ENCODE results near the gene C1QB.
A peak's percentile ranks its signal among the peaks of the same experiment; 100 is the strongest.

The C1QB gene

DNA sequence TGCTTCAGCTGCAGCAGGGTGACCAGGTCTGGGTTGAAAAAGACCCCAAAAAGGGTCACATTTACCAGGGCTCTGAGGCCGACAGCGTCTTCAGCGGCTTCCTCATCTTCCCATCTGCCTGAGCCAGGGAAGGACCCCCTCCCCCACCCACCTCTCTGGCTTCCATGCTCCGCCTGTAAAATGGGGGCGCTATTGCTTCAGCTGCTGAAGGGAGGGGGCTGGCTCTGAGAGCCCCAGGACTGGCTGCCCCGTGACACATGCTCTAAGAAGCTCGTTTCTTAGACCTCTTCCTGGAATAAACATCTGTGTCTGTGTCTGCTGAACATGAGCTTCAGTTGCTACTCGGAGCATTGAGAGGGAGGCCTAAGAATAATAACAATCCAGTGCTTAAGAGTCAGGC is 13.8 kb upstream of the C1QB start:
- H3K9me3 Mint-ChIP-seq: no peaks in the 10 kb centered on the region
- peaks cover 15 to 62% of the 10 kb centered on the region in 2 donors for H3K27me3 Mint-ChIP-seq
- H3K27ac Mint-ChIP-seq: no peak overlapping the region
- H3K4me1 Mint-ChIP-seq (ENCODE audit: low read depth in 2 of 2): no peaks in the 10 kb centered on the region
- ATAC-seq (replicated peaks) (no peak), DNase-seq (no peak)
- H3K36me3 Mint-ChIP-seq (ENCODE audit: insufficient read depth): no peaks in the 10 kb centered on the region
- H3K4me3 Mint-ChIP-seq: no peak overlapping the region

DNA sequence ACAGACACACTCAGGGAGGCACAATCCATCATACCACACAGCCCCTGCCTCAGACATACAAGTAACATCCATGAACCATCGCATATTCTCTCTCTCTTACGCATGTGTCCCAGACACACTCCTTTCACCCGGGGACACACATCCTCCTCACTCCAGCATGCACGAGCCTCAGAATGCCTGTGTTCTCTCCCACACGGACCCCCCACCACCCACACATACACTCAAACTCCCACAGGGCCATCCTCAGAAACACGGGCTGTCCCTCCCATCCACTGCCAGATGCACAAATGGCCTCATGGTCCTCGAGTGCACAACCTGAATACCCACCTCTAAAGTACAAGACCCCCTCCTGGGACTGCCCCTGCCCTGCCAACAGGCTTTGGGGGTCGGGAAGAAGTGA is 11.8 kb upstream of the C1QB start:
- H3K4me1 Mint-ChIP-seq (ENCODE audit: low read depth in 2 of 2): no peaks in the 10 kb centered on the region
- no peaks in the 10 kb centered on the region for H3K36me3 Mint-ChIP-seq (ENCODE audit: insufficient read depth)
- H3K4me3 Mint-ChIP-seq: no peak overlapping the region
- peaks cover 26 to 78% of the 10 kb centered on the region in 2 donors for H3K27me3 Mint-ChIP-seq
- no peak for DNase-seq
- no peak for ATAC-seq (replicated peaks)
- H3K27ac Mint-ChIP-seq: no peak overlapping the region
- H3K9me3 Mint-ChIP-seq: no peaks in the 10 kb centered on the region

DNA sequence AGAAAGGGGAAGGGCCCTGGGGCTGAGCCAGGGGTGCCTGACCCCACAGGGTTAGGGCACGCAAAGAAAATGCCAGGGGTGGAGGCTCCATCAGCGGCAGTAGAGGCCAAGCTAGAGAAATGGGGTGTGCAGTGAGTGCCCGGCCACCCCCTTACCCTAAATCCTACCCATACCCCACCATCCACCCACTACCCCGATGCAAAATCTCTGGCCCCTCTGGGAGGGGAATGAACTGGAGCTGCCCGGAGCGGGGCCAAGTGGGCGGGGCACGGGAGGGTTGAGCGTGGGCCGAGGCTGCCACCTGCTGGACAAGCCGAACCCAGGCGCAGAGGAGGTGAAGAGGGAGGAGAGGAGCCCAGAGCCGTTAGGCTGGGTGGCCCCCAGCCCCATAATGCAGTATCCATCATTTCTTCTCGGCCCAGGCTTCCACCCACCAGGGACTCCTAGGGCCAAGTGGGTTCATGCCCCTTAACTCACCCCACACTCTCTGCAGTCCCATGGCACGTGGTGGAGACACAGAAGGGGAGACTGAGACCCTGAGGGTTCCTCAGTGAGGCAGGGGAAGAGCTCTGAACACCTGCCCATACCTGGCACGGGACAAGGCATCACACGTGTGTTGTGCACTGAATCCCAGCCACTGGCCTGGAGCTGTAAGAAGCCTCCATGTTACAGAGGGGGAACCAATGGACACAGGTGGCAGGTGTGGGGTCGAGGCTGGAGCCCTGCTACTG is 11.0 kb upstream of the C1QB start:
- Mint-ChIP-seq H3K9me3 (no peaks in the 10 kb centered on the region), H3K4me1 (ENCODE audit: low read depth in 2 of 2) (no peaks in the 10 kb centered on the region), H3K27ac (no peak overlapping the region), H3K27me3 (peaks cover 24 to 71% of the 10 kb centered on the region in 2 donors), H3K36me3 (ENCODE audit: insufficient read depth) (no peaks in the 10 kb centered on the region), H3K4me3 (no peak overlapping the region)
- peak; percentile 77 for ATAC-seq (replicated peaks)
- DNase-seq: peak; percentile 49 to 61 (median 60)

- no peak for DNase-seq
- H3K27me3 Mint-ChIP-seq: peaks cover 20 to 76% of the 10 kb centered on the region in 2 donors
- no peak for ATAC-seq (replicated peaks)
- no peaks in the 10 kb centered on the region for H3K9me3 Mint-ChIP-seq
- H3K4me3 Mint-ChIP-seq: no peak within 1 kb of the TSS
- no peaks in the 10 kb centered on the region for H3K36me3 Mint-ChIP-seq (ENCODE audit: insufficient read depth)
- H3K4me1 Mint-ChIP-seq (ENCODE audit: low read depth in 2 of 2): no peaks in the 10 kb centered on the region
- no peak within 1 kb of the TSS for H3K27ac Mint-ChIP-seq
These were observed 9.7 kb upstream of the C1QB start, which contains the start of gene C1QC for GRCh38 chr1:22643381-22643780. Gene C1QC, plus strand, starts transcription at chr1:22643633. Its CDS starts 391 bp downstream, at chr1:22644024.

GRCh38 chr1:22643928-22644327 is 9.1 kb upstream of the C1QB start:
- DNase-seq (no peak), ATAC-seq (replicated peaks) (no peak)
- no peak overlapping the region for H3K4me3 Mint-ChIP-seq
- H3K4me1 Mint-ChIP-seq (ENCODE audit: low read depth in 2 of 2): no peaks in the 10 kb centered on the region
- H3K9me3 Mint-ChIP-seq: no peaks in the 10 kb centered on the region
- H3K27ac Mint-ChIP-seq: no peak overlapping the region
- no peaks in the 10 kb centered on the region for H3K36me3 Mint-ChIP-seq (ENCODE audit: insufficient read depth)
- peaks cover 20 to 75% of the 10 kb centered on the region in 2 donors for H3K27me3 Mint-ChIP-seq

DNA sequence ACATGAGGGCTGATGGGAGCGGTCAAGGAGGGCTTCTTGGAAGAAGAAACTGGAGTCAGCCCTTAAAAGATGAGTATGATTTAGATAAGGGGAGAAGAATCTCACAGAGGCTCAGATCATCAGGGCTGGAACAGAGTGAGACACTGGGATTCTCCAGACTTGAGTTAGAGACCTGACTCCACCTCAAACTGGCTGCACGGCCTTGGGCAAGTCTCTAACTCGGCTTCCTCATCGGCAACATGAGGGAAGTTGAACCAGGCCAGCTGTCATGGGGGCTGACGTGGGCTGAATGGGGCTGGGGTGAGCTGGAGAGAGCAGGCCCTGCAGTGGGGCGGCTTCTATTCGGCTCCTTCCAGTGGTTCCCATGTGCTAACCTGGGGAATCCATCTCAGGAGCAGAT is 7.1 kb upstream of the C1QB start:
- Mint-ChIP-seq H3K27ac (no peak overlapping the region), H3K4me3 (no peak overlapping the region), H3K4me1 (ENCODE audit: low read depth in 2 of 2) (no peaks in the 10 kb centered on the region), H3K27me3 (peaks cover 20 to 70% of the 10 kb centered on the region in 2 donors), H3K9me3 (no peaks in the 10 kb centered on the region), H3K36me3 (ENCODE audit: insufficient read depth) (no peaks in the 10 kb centered on the region)
- DNase-seq (no peak), ATAC-seq (replicated peaks) (no peak)

DNA sequence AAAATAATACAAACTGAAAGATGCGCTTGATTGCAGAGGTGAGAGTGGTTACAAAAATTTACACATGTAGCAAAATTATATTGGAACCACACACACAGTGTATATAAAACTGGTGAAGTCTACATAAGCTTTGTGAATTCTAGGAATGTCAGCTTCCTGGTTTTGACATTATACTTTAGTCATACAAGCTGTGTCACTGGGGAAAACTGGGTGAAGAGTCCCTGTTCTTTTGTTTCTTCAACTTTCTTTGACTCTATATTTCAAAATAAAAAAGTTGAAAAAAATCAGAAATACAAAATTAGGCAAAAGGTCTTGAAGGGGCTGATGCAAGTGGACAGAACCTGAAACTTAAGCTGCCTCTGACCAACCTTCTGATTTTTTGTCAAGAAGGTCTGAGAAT is 6.7 kb upstream of the C1QB start:
- H3K36me3 Mint-ChIP-seq (ENCODE audit: insufficient read depth): no peaks in the 10 kb centered on the region
- no peaks in the 10 kb centered on the region for H3K4me1 Mint-ChIP-seq (ENCODE audit: low read depth in 2 of 2)
- ATAC-seq (replicated peaks): no peak
- H3K27ac Mint-ChIP-seq: no peak overlapping the region
- peaks cover 20 to 72% of the 10 kb centered on the region in 2 donors for H3K27me3 Mint-ChIP-seq
- no peak for DNase-seq
- H3K9me3 Mint-ChIP-seq: no peaks in the 10 kb centered on the region
- H3K4me3 Mint-ChIP-seq: no peak overlapping the region

DNA sequence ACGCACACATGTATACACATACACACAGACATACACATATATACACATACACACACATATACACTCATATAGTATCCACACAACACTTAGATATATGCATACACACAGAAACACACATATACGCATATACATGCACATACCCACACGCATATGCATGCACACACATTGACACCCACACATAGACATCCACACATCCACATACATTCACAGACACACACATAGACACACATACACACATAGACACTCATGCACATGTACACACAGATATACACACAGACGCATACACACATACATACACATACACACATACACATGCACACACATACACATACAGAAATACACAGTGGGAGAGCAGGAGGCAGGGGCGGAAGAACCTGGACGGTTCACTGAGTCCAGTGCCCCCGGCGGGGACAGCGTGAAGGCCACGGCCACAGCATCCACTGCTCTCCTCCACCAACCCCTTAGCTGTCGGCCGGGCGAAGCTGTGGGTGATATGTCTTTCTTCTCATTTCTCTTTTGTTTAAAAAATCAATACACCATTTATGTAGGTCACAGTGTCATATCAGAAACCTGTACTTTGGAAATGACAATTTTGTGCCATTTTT is 2.8 kb upstream of the C1QB start:
- no peak overlapping the region for H3K4me3 Mint-ChIP-seq
- H3K27ac Mint-ChIP-seq: no peak overlapping the region
- peaks cover 17 to 63% of the 10 kb centered on the region in 2 donors for H3K27me3 Mint-ChIP-seq
- ATAC-seq (replicated peaks) (no peak), DNase-seq (no peak)
- H3K36me3 Mint-ChIP-seq (ENCODE audit: insufficient read depth): no peaks in the 10 kb centered on the region
- no peaks in the 10 kb centered on the region for H3K4me1 Mint-ChIP-seq (ENCODE audit: low read depth in 2 of 2)
- no peaks in the 10 kb centered on the region for H3K9me3 Mint-ChIP-seq

- H3K9me3 Mint-ChIP-seq: no peaks in the 10 kb centered on the region
- H3K27ac Mint-ChIP-seq: no peak overlapping the region
- H3K27me3 Mint-ChIP-seq: peaks cover 16 to 70% of the 10 kb centered on the region in 2 donors
- ATAC-seq (replicated peaks) (no peak), DNase-seq (no peak)
- H3K4me3 Mint-ChIP-seq: no peak overlapping the region
- H3K4me1 Mint-ChIP-seq (ENCODE audit: low read depth in 2 of 2): no peaks in the 10 kb centered on the region
- no peaks in the 10 kb centered on the region for H3K36me3 Mint-ChIP-seq (ENCODE audit: insufficient read depth)
These were observed 837 bp upstream of the C1QB start for GRCh38 chr1:22651941-22652856.

DNA sequence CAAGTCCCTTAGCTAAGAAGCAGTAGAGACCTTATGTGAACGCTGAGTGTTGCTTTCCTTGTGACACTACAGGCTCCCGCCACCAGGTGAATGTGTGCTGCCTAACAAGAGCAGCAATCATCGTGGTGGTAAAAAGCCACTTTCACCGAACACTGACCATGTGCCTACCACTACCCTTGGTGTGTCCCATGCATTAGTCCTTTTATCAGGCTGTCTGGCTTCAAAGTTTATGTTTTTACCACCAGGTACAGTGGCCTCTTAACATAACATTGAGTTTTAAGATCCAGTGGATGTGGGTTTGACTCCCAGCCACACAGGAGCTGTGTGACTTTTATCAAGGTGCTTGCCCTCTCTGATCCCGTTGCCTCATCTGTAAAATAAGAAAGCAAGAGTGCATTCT is 1.7 kb downstream of the C1QB start:
- no peaks in the 10 kb centered on the region for H3K4me1 Mint-ChIP-seq (ENCODE audit: low read depth in 2 of 2)
- no peak overlapping the region for H3K27ac Mint-ChIP-seq
- ATAC-seq (replicated peaks): no peak
- no peak for DNase-seq
- no peaks in the 10 kb centered on the region for H3K36me3 Mint-ChIP-seq (ENCODE audit: insufficient read depth)
- no peaks in the 10 kb centered on the region for H3K9me3 Mint-ChIP-seq
- peaks cover 29 to 81% of the 10 kb centered on the region in 2 donors for H3K27me3 Mint-ChIP-seq
- no peak overlapping the region for H3K4me3 Mint-ChIP-seq

DNA sequence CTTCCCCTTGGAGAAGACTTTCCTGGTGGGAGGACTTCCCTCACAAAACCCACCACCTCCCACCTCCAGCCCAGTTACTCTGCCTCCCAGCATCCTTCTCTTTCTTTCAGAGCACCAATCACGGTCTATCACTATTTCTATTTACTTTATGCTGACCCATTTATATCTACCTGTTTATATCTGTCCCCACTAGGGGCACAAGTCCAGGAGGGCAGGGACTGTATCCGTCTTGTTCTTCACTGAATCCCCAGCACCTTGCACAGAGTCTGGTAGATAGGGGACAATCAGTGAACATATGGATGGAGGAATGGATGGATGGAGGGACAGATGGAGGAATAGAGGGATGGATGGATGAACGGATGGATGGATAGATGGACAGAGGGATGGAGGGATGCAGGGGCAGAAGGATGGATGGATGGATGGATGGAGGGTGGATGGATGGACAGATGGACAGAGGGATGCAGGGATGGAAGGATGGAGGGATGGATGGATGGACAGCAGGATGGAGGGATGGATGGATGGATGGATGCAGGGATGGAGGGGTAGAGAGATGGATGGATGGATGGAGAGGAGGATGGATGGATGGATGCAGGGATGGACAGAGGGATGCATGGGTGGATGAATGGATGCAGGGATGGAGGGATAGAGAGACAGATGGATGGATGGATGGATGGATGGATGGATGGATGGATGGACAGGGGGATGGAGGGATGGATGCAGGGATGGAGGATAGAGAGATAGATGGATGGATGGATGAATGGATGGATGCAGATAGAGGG is 5.5 kb downstream of the C1QB start:
- no peaks in the 10 kb centered on the region for H3K36me3 Mint-ChIP-seq (ENCODE audit: insufficient read depth)
- no peak for ATAC-seq (replicated peaks)
- peaks cover 0 to 5% of the 10 kb centered on the region in 2 donors for H3K4me1 Mint-ChIP-seq (ENCODE audit: low read depth in 2 of 2)
- H3K9me3 Mint-ChIP-seq: no peaks in the 10 kb centered on the region
- H3K4me3 Mint-ChIP-seq: no peak overlapping the region
- no peak overlapping the region for H3K27ac Mint-ChIP-seq
- peaks cover 42 to 79% of the 10 kb centered on the region in 2 donors for H3K27me3 Mint-ChIP-seq
- no peak for DNase-seq

DNA sequence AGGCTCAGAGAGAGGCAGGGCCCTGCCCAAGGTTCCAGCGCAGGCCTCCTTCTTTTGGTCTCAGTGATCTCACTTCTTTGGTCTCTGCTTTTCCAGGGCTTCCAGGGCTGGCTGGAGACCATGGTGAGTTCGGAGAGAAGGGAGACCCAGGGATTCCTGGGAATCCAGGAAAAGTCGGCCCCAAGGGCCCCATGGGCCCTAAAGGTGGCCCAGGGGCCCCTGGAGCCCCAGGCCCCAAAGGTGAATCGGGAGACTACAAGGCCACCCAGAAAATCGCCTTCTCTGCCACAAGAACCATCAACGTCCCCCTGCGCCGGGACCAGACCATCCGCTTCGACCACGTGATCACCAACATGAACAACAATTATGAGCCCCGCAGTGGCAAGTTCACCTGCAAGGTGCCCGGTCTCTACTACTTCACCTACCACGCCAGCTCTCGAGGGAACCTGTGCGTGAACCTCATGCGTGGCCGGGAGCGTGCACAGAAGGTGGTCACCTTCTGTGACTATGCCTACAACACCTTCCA is 7.7 kb downstream of the C1QB start:
- H3K27me3 Mint-ChIP-seq: peaks cover 48 to 89% of the 10 kb centered on the region in 2 donors
- no peak for ATAC-seq (replicated peaks)

GRCh38 chr1:22661880-22662279 is 8.8 kb downstream of the C1QB start:
- H3K27ac Mint-ChIP-seq: peak overlapping the region in 1 of 2 donors; percentile 45
- no peak for DNase-seq
- ATAC-seq (replicated peaks): no peak

More for the DNA sequence above, 7.7 kb downstream of the C1QB start:
- no peaks in the 10 kb centered on the region for H3K36me3 Mint-ChIP-seq (ENCODE audit: insufficient read depth)
- H3K4me1 Mint-ChIP-seq (ENCODE audit: low read depth in 2 of 2): peaks cover 0 to 5% of the 10 kb centered on the region in 2 donors
- H3K27ac Mint-ChIP-seq: no peak overlapping the region
- DNase-seq: no peak
- H3K4me3 Mint-ChIP-seq: no peak overlapping the region
- H3K9me3 Mint-ChIP-seq: no peaks in the 10 kb centered on the region

More at GRCh38 chr1:22661880-22662279, 8.8 kb downstream of the C1QB start:
- peaks cover 0 to 5% of the 10 kb centered on the region in 2 donors for H3K4me1 Mint-ChIP-seq (ENCODE audit: low read depth in 2 of 2)
- peaks cover 44 to 84% of the 10 kb centered on the region in 2 donors for H3K27me3 Mint-ChIP-seq
- H3K4me3 Mint-ChIP-seq: no peak overlapping the region
- H3K36me3 Mint-ChIP-seq (ENCODE audit: insufficient read depth): no peaks in the 10 kb centered on the region
- no peaks in the 10 kb centered on the region for H3K9me3 Mint-ChIP-seq
